ENCODE results near the gene DSG2.

DNA sequence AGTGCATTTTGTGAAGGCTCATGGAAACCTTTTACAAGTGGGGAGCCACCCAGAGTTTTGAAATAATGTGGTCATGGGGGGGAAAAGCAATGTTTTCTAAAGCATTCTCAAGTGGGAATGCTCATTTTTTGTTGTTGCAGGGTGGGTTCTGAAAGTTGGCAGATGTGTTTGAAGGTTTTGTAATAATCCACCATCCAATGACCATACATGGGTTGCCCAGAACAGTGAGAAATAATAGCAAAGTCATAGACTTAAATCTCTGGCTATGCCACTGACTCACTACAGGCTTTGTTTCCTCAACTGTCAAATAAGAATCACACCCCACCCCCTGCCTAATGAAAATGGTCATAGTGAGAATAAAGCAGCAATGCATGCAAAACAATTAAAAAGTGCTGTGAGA lies 47.6 kb upstream of the DSG2 start:
- TF ChIP-seq CTCF (IDR thresholded peaks at IDR 0.05 in 8 of 11, conservative IDR thresholded peaks at IDR 0.05 in 3 of 11) (no peak), POLR2A (IDR thresholded peaks at IDR 0.05) (no peak)
